Measurements from ENCODE around the gene PRPH.
"Not testable (repeated sequence)": the region's sequence is repeated elsewhere in the genome, so short reads cannot be mapped to it uniquely, and the experiment has no call there.

Gene PRPH

DNA sequence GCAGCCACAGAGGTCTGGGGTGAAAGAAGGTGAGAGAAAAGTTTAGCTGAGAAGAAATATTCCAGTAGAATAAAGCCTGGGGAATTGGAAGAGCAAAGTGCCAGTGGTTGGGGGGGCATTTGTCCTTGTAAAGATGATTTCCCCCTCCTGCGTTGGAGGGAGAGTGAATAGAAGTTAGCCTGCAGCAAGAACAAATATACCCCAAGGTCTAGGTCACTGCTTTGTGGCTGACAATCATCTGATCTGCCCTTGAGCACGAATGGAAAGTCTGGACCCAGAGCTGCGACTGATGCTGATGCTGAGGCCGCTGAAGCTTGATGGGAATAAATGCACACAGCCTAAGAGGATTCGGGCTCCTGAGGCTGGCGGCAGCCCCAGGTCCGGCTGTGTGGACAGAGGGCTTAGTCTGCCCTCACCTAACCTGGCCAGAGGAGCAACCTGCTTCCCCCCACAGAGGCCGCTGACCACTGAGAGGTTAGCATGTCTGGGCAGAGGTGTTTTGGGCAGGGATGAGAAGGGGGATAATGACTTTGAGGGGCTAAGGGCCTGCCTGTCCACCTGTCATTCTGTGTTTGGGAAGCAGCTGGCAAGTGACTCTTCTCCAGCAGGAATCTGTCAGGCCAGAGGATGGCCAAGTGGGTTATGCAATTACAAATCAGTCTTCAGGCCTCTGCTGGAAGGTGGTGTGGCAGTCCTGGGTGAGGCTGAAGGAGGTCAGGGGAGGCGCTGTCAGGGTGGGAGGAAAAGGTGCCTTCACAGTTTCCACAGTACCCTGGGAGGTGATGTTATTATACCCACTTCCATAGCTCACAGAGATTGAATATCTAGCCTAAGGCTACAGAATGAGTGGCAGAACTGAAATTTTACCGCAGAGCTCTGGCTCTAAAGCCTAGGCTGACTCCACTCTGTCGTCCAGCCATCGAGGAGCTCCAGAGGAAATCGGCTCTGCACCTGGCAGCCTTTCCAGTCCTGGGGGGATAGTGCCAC, 18.4 kb upstream of the PRPH start:
- DNase-seq (ENCODE audit: low read depth in 2 of 2) = no peak

DNA sequence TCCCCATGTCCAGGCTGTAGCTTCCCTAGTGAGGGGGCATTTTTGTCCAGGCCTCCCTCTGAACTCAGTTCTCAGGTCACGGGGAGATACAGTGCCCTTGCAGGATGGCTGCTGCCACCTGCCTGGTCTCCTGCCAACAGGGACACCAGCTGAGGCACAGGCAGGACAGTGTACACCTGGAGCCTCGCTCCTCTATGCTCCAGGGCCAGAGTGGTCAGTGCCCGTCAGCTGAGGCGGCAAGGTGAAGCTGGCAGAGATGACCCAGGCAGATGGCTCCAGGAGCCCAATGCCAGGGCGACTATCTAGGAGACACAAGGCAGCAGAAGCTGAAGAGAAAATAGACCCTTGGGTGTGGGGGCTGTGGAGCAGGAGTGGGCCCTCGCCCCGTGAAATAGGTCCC, 17.5 kb upstream of the PRPH start:
- no peak for DNase-seq (ENCODE audit: low read depth in 2 of 2)

DNA sequence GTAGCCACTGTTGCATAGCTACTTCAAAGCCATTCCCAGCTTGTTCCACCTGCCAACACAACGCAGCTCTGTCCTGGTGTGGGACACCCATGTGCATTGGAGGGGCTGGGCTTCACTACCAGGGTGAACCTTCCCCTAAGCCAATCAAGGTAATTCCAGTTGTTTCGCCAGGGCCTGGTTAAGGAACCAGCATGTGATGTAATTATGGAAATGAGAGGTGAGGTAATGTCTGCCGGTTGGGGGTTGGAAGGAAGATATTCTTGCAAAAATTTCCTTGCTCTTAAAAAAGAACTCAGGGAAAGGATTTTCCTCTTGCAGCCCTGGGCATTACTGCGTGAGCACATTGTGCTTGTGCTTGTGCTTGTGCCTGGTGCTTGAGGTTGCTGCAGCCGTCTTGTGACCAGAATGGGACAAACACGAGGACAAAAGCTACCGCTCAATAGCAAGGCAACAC, 15.2 kb upstream of the PRPH start:
- DNase-seq (ENCODE audit: low read depth in 2 of 2) = no peak

DNA sequence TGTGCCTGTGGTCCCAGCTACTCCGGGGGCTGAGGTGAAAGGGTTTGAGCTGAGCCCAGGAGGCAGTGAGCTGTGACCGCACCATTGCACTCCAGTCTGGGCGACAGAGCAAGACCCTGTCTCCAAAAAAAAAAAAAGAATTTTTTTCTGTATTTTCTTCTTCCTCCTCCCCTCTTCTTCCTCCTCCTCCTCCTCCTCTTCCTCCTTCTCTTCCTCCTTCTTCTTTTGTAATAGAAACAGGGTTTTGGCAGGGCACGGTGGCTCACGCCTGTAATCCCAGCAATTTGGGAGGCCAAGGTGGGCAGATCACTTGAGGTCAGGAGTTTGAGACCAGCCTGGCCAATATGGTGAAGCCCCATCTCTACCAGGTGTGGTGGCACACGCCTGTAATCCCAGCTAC, 14.4 kb upstream of the PRPH start:
- not testable (repeated sequence) for DNase-seq (ENCODE audit: low read depth in 2 of 2)

DNA sequence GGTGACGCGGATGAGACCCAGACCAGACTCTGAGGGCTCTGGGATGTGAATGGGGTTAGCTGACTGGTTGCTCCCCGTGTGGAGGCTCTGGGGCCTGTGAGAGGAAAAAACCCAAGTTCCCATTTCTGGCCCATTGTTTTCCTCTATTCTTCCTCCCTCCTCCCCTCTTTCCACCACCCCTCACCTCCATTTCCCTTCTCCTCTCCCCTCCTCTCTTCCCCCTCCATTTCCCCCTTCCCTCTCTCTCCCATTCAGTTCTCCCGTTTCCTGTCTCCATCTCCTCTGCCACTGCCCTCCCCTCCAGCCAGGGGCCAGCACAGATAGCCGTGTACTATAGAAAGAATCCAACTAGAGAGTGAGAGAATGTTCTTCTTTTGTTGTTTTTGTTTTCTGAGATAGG, 12.6 kb upstream of the PRPH start:
- no peak for DNase-seq (ENCODE audit: low read depth in 2 of 2)

DNA sequence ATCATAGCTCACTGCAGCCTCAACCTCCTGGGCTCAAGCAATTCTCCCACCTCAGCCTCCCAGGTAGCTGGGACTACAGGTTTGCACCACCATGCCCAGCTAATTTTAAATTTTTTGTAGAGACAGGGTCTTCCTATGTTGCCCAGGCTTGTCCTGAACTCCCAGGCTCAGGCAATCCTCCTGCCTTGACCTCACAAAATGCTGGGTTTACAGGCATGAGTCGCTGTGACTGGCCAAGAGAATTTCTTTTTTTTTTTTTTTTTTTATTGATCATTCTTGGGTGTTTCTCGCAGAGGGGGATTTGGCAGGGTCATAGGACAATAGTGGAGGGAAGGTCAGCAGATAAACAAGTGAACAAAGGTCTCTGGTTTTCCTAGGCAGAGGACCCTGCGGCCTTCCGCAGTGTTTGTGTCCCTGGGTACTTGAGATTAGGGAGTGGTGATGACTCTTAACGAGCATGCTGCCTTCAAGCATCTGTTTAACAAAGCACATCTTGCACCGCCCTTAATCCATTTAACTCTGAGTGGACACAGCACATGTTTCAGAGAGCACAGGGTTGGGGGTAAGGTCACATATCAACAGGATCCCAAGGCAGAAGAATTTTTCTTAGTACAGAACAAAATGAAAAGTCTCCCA, 12.1 kb upstream of the PRPH start:
- not testable (repeated sequence) for DNase-seq (ENCODE audit: low read depth in 2 of 2)

DNA sequence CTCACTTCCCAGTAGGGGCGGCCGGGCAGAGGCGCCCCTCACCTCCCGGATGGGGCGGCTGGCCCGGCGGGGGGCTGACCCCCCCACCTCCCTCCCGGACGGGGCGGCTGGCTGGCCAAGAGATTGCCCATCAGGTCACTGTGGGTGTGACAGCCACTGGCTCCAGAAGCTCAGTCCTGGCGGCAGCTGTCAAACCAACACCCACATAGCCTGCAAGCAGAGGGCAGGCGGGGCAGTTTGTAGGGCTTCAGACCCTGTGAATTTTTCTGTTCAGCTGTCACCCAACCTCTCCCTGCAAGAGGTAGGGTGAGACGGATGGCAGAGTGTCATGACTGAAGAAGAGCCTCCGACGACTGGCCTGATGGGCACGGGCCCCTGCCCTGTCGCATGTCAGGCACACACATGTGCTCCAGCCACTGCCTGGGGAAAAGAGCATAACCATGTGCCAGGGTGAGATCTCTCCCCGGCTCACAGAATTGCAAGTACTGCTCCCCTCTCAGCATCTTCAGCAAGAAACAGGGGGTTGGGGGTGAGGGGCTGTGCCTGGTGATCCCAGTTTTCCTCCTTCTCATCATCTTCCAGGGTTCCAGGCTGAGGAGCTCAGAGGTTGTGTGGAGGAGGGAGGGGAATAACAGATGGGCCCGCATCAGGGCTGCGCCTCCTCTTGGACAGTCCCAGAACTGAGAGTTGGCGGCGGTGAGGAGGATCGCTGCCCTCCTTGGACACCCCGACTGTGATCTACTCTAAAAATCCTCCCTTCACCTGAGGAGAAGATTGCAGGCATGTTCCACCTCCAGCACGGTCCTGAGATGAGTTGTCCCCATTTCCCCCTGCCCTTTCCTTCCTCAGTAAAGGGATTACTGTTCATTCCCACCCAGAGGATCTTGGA, 11.2 kb upstream of the PRPH start:
- DNase-seq (ENCODE audit: low read depth in 2 of 2) = no peak

DNA sequence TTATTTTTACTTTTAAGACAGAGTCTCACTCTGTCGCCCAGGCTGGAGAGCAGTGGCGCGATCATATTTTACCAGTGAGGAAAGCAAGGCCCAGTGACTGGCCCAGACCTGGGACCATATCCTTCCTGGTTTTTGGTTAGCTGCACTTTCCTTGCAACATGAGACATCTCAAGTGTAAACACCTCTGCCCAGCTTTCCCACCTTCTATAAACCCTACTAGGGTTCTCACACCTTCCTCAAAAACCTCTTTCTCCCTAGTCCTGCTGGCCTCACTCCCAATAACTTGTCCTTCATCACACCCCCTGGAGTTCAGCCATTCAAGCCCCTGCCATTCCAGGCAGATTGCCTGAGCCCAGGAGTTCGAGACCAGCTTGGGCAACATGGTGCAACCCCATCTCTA, 10.3 kb upstream of the PRPH start:
- DNase-seq (ENCODE audit: low read depth in 2 of 2) = no peak

DNA sequence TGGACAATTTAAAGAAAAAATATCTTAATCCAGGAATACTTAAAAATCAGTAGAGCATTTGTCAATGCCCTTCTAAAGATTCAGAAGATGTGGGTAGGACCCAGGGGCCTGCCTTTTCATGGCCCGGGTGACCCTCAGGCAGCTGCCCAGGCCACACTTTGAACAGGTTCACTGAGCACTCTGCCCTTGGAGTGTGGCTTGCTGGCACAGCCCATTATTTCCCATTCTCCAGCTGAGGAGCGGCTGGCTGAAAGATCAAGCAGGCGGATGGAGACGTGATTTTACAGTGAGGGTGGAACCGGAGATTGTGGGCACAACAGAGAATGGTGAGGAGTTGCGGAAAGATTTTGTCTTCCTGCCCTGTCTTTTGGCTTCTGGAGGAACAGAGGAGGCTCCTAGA, 7.1 kb upstream of the PRPH start:
- DNase-seq (ENCODE audit: low read depth in 2 of 2) = no peak

DNA sequence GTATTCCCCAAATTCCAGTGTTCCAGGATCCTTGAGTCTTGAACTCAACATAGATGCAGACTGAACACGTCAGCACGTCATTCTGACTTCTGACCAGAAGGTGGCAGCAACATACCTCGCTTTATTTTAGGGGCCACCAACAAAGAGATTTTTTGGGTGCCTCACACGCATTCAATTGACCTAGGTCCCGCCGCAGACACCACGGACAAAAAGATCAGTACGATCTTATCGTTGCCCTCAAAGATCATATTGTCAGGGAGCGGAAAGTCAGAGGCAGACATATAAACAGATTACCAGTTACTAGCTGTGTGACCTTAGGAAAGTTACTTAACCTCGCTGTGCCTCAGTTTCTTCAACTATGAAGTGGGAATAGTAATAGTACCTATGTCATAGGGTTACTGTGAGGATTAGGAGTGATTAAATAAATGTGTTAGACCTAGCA, 6.5 kb upstream of the PRPH start:
- DNase-seq (ENCODE audit: low read depth in 2 of 2) = peak in 1 of 2 donors; percentile 43

DNA sequence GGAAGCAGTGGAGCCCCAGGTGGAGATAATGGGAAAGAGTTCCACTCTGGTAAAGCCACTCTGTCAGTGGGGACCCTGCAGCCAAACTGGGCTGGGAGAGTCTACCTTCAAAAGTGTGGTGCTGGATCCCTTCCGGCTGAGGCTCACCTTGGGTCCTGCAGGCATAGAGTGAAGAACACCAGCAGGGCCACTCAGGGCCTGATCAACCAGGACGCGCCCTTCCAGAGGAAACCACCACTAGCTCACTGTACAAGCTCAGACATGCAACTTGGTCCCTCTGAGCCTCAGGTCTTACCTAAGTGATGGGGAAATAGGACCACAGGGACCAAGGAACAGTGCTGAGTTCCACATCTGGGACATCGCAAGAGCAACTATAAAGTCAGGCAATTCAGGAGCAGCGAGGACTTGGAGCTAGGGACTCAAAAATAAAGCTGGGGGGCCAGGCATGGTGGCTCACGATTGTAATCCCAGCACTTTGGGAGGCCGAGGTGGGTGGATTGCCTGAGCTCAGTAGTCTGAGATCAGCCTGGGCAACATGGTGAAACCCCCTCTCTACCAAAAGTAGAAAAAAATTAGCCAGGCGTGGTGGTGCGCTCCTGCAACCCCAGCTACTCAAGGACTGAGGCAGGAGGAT, 5.9 kb upstream of the PRPH start:
- no peak for DNase-seq (ENCODE audit: low read depth in 2 of 2)

DNA sequence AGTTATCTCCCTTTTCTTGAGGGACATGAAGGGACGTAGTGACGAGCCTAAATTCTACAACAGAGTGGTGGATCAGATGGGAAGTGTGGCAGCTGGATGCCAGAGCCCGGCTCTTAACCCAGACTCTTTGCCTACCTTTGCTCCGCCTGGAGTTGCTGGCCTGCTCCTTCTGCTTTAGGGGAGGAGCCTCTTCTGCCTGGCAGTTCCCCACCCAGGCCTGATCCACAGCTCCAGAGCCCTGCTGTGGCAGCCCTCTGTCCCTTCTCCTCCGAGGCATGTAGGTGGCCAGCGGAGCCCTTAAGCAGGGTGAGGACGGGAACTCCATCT, 2.3 kb upstream of the PRPH start:
- no peak for DNase-seq (ENCODE audit: low read depth in 2 of 2)

DNA sequence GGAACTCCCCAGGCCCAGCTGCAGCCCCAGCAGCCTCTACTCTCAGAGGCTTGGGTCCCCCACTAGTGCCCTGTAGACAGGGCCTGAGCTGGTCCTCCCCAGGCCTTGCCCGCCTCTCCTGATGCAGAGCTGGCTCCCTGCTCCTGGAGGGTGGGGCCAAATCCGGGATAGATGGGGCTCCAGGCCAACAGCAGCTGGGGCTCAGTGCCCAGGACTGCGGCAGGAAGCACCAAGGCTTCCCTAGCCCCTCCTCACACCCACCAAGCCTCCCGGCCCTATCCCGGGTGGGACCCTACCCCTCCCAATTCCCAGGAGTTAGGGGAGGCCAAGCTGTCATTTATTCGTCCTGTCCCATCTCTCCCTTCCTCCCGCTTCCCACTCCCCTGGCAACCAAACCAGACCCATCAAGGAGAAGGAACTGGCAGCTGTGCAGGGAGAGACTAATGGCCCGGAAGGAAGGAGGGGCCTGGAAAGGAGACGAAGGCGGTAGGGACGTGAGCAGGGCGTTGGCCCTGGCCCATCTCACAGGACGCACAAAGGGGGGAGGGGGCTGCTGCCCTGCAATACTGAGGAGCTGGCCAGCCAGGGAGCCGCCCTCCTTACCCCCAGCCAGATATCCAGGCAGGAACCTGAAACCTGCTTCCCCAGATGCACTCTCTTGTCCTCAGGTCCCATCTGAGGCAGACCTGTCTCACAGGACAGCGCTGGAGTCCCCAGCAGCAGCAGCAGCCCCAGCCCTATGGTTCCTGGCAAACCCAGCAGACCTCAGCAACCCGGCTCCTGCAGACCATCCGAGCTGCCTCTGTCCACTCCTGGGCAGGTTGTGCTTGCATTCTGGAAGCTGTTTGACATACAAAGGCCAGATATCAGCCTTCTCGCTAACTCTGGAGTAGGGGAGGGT, 1.6 kb upstream of the PRPH start:
- no peak for DNase-seq (ENCODE audit: low read depth in 2 of 2)

DNA sequence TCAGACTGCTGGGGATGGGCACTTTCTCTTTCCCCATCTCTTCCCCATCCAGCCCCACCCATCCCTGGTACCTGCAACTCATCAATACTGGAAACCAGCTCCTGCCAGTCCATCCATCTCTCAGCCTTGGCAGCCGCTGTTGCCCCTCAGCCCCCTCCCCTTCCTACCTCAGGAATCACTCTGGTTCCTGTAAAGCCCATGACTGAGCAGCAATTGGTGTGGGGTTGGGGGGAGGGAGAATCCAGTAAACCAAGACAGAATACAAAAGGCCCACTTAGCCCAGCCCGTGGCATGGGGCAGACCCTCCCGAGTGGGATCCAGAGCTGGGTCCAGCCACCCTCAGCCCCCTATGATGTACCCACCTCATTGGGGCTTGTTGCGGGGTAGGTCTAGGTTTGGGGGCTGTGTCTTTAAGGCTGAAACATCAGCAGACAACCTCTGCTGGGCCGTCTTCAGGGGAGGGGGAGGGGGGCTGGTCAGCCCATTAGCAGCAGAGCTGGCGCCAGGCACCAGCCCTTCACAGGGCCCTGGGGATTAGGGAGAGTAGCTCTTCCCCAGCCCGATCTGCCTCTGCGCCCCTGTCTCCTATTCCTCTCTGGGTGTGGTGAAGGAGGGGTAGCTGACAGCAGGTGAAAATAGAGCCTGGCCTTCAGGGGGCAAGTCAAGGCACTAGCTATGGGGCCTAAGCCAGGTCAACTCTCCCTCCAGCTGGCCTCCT, 702 bp upstream of the PRPH start:
- no peak for DNase-seq (ENCODE audit: low read depth in 2 of 2)

DNA sequence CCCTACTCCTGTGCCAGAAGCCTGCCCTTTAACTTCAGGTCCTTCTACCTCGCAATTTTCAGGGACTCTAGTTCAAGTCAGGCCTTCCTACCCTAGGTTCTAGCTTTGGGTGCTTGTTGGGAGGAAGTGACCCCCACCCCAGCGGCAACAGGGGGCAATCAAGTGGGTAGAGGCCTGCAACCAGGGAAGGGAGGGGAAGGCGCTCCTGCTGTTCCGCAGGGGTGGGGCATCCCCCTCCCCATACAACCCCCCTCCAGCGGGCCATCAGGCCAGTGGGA, 204 bp upstream of the PRPH start:
- DNase-seq (ENCODE audit: low read depth in 2 of 2) = no peak

DNA sequence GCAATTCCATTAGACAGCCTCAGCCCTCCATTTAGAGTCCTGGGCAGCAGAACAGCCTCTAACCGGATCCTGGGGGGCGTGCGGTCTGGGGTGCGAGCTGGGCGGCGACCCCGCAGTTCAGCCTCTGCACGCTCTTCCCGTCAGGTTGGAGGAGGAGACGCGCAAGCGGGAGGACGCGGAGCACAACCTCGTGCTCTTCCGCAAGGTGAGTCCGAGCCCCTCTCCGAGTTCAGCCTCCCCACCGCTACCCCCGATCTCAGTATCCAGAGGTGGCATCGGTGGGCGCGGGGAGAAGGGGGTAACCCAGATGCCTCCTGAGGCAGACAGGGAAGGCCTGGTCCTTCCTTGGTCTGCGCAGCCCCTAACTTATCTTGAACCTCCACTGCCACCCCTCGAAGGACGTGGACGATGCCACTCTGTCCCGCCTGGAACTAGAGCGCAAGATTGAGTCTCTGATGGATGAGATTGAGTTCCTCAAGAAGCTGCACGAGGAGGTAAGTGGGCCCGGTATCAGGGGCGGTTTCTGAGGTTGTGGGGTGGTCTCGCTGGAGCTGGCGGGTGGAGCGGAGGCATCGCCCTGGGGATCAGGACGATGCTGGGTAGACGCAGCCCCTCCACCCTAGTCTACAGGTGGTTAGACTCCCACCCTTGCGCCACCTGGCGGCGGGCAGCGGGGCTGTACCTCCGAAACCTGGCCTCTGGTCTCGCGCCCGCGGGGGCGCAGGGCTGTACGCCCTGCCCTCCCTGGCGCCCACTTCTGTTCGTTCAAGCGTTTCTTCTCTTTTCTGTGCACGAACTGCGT, 1.3 kb downstream of the PRPH start:
- peak; percentile 44 to 50 for DNase-seq (ENCODE audit: low read depth in 2 of 2)

DNA sequence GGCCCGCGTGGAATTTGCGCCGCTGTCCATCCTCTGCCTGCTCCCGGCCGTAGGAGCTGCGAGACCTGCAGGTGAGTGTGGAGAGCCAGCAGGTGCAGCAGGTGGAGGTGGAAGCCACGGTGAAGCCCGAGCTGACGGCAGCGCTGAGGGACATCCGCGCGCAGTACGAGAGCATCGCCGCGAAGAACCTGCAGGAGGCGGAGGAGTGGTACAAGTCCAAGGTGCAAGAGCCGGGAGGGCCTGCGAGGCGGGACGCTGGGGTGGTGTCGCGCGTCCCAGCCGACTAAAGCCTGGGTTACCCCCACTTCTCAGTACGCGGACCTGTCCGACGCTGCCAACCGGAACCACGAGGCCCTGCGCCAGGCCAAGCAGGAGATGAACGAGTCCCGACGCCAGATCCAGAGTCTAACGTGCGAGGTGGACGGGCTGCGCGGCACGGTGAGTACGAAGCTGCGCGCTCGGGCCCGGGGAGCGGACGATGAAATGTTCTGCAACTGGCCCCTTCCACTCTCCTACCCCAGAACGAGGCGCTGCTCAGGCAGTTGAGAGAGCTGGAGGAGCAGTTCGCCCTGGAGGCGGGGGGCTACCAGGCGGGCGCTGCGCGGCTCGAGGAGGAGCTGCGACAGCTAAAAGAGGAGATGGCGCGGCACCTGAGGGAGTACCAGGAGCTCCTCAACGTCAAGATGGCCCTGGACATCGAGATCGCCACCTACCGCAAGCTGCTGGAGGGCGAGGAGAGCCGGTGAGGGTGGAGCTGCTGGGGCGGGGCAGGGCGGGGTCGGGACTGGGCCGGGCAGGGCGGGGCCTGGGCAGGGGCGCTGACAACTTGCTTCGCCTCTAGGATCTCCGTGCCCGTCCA, 2.1 kb downstream of the PRPH start:
- DNase-seq (ENCODE audit: low read depth in 2 of 2) = peak; percentile 23 to 28

DNA sequence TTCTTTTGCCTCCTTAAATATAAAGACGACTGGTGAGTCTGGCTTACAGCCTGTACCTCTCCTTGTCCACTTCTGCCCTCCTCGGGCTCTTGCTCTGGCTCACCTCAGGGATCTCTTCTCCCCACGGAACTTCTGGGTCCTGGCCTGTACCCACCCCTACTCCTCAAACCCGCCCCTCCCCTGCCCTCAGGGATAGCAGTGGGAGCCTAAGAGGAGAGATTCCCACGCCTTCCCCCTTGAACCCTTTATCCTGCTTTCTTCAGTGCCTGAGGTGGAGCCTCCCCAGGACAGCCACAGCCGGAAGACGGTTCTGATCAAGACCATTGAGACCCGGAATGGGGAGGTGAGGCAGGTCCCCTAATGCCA, 2.7 kb downstream of the PRPH start:
- DNase-seq (ENCODE audit: low read depth in 2 of 2) = no peak

DNA sequence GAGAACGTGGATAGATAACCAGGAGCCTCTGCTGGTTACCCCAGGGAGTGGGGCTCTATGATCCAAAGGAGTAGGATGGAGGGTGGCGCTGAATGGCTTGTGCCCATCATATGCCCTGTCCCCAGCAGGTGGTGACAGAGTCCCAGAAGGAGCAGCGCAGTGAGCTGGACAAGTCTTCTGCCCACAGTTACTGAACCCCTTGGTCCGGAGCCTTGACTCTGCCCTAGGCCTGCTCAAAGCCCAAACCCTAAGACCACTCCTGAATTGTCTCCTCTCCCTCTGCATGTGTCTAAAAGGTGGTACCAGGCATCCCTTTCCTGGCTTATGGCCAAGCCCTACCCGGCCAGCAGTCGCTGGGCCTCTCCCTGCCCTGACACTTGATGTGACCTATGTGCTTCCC, 3.2 kb downstream of the PRPH start:
- DNase-seq (ENCODE audit: low read depth in 2 of 2) = no peak

Data from stimulated activated CD8-positive, alpha-beta memory T cell treated with anti-CD3 and anti-CD28 coated beads, Interleukin-15, amount 100 ng/mL, for 48 hours (primary cell).